GM20000 (cell line): ENCODE data around the gene KCTD4.

ENCODE experiments used
- DNase-seq: peaks from one replicate; pipeline ENCODE4 v3.0.0; 2012; ENCODE audit warnings: low spot score
- TF ChIP-seq, protein P1 (sequence below): IDR thresholded peaks from 2 replicates; pipeline ENCODE4 v1.5.1; 2012; ENCODE audit warnings: mild to moderate bottlenecking, control low read depth; ENCODE audit errors: extremely low read depth, missing control alignments

The KCTD4 gene

DNA sequence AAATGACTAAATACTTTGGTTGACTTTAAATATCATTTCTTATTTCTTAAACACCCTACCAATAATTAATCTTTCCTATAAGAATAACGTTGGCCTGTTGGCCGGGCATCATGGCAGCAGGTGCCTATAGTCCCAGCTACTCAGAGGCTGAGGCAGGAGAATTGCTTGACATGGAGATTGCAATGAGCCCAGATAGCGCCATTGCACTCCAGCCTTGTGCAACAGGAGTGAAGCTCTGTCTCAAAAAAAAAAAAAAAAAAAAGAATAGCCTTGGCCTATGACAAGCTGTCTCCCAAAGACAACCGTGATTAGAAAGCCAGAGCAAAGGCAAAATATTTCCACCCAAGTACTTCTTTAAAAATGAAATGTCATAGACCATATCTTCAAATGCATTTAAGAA lies 24.5 kb upstream of the KCTD4 start:
- TF ChIP-seq, protein P1, sequence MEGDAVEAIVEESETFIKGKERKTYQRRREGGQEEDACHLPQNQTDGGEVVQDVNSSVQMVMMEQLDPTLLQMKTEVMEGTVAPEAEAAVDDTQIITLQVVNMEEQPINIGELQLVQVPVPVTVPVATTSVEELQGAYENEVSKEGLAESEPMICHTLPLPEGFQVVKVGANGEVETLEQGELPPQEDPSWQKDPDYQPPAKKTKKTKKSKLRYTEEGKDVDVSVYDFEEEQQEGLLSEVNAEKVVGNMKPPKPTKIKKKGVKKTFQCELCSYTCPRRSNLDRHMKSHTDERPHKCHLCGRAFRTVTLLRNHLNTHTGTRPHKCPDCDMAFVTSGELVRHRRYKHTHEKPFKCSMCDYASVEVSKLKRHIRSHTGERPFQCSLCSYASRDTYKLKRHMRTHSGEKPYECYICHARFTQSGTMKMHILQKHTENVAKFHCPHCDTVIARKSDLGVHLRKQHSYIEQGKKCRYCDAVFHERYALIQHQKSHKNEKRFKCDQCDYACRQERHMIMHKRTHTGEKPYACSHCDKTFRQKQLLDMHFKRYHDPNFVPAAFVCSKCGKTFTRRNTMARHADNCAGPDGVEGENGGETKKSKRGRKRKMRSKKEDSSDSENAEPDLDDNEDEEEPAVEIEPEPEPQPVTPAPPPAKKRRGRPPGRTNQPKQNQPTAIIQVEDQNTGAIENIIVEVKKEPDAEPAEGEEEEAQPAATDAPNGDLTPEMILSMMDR = no peak
- DNase-seq = no peak

GRCh38 chr13:45224176-45224575 lies 23.3 kb upstream of the KCTD4 start:
- TF ChIP-seq, protein P1 = no peak

GRCh38 chr13:45222919-45223318 lies 22.1 kb upstream of the KCTD4 start:
- TF ChIP-seq, protein P1 = no peak
- DNase-seq = no peak

More at GRCh38 chr13:45224176-45224575, 23.3 kb upstream of the KCTD4 start:
- DNase-seq = no peak

DNA sequence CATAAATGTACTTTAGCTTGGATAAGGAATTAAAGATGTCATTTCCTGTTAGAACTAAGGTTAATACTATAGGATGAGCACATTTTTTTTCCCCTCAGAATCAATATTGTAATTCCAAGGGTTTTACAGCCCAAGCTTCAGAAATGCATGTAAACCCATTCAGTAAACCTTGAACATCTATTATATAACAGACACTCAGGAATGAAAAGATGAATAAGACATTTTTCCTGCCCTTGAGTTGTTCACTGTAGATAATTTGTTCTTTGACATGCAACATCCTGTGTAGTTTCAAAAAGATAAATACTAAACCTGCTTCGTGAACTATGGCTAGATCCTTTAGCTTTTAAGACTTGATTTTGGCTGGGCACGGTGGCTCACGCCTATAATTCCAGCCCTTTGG lies 21.7 kb upstream of the KCTD4 start:
- TF ChIP-seq, protein P1 = no peak
- DNase-seq = no peak

GRCh38 chr13:45220403-45220802 lies 19.6 kb upstream of the KCTD4 start:
- TF ChIP-seq, protein P1 = no peak
- no peak for DNase-seq

- no peak for DNase-seq
- TF ChIP-seq, protein P1 = no peak
Observed at GRCh38 chr13:45219938-45220375, 19.1 kb upstream of the KCTD4 start.

GRCh38 chr13:45219123-45219891 lies 18.5 kb upstream of the KCTD4 start:
- TF ChIP-seq, protein P1 = no peak
- no peak for DNase-seq
